ENCODE measurements around the gene MICAL2.

Gene MICAL2

DNA sequence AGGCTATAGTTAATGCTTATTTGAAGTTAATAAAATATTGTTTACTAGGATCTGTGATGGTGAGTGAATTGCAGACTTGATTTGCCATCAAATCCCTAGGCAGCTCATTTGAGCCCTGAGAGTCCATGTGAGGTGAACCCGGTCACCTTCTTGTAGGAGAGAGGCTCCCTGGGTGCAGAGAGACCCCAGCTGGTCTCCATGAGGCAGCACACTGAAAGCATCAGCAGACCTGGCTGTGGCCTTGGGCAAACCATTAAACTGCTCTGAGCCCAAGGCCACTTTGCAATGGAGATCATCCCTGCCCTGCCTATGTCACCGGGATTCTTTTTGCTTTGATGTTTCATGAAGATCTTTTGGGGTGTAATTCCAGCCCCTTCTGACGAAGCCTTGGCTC is 125.2 kb downstream of the MICAL2 start:
- no peak for DNase-seq

GRCh38 chr11:12235947-12236743 is 125.8 kb downstream of the MICAL2 start:
- DNase-seq: peak; percentile 64

DNA sequence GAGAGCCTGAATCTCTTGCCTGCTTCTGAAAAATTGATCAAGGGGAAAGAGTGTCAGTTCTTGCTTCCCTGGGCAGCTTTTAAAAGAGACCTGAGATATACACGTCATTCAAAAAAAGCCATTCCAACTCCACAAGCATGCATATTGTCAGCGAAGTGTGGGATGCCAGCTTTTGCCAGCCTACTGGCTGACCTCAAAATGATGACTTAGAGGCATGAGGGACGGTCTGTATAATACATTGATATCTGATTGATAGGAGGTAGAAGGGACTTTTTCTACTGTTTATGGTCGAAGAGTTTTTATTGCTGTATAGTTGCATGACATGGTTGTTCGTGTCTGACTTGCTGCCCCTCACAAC is 126.3 kb downstream of the MICAL2 start:
- DNase-seq: no peak

GRCh38 chr11:12237381-12237784 is 127.0 kb downstream of the MICAL2 start:
- DNase-seq: no peak

- no peak for DNase-seq
These were observed 128.0 kb downstream of the MICAL2 start for GRCh38 chr11:12238420-12238819.

GRCh38 chr11:12239396-12239795 is 129.0 kb downstream of the MICAL2 start:
- no peak for DNase-seq

DNA sequence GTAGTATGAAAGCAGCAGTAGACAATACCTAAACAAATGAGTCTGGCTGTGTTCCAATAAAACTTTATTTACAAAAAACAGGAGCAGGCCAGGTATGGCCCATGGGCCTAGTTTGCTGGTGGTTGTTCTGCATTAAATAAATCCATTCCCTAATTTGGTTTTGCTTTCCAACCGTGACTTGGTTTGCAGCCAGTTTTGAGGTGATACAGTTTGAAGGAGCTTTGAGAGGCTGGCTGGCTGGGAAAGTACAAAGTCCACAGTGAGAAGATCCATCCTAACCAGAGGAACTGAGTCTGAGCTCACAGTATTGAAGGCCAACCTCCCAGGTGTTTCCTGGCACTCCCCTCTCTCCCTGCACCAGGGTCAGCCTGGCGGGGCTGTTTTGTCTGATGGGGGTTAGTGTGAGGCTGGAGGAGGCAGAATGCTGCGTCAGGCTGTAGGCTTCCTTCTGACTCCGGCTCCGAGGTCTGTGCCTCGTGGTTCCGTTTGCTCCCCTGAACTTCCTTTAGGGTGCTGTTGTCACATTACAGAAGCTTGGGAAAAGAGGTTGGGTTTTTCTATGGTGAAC is 129.5 kb downstream of the MICAL2 start:
- DNase-seq: peak; percentile 64

- no peak for DNase-seq
These were observed 130.3 kb downstream of the MICAL2 start for GRCh38 chr11:12240677-12241076.

DNA sequence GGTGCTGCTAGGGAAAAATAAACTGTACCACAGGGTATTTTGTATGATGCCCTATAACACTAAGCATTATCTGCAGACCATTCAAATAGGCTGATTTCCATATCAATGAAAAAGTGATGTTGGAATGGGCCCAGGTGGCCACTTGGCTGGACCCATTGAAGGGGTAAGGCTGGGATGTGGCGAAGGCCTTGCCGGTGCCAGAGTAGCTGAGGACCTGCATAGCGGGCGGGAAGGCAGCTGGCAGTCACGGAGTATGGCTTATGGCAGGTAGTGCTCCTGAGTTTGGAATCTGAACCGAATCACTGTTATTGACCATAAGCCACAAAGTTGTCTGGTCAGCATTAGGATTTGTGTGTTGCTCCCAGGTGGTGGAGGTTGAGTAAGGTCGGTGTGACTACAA is 131.0 kb downstream of the MICAL2 start:
- DNase-seq: peak; percentile 53

GRCh38 chr11:12241971-12242672 is 131.7 kb downstream of the MICAL2 start:
- no peak for DNase-seq

DNA sequence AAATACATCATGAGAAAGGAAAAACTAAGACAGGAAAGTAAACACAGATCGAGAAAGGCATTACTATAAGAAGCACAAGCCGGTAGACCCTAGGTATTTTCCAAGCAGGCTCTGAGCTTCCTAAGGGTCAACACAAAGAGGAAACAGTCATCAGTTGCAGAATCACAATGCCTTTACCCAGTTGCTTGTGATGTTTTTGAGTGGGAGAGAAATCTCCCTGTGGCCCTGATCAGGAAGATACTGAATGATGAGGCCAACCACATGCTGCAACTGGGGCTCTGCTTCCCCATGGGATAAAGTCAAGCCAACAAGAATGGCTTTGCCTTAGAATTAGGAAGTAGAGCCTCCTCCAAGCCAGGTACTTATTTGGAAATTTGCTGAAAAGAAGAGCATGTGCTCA is 132.6 kb downstream of the MICAL2 start:
- no peak for DNase-seq

DNA sequence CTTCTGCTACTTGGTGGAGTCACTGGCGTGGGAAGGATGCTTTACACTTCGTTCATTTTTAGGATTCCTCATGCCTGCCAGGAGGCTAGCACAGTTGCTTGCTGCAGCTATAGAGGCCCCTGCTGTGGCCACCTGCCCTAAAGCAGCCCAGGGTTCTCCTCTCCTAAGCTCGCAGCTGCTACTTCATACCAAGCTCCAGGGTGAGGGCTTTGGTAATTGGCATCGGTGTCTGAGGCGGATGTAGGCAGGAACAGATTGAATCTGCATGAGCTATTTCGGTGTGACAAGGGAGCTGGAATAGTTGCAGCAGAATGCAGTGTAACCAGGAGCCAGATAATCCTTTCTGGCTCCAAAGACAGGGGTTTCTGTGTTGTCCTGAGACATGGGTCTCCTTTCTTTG is 133.1 kb downstream of the MICAL2 start:
- peak; percentile 57 for DNase-seq

- peak; percentile 69 for DNase-seq
These were observed 133.6 kb downstream of the MICAL2 start for GRCh38 chr11:12243911-12244550.

DNA sequence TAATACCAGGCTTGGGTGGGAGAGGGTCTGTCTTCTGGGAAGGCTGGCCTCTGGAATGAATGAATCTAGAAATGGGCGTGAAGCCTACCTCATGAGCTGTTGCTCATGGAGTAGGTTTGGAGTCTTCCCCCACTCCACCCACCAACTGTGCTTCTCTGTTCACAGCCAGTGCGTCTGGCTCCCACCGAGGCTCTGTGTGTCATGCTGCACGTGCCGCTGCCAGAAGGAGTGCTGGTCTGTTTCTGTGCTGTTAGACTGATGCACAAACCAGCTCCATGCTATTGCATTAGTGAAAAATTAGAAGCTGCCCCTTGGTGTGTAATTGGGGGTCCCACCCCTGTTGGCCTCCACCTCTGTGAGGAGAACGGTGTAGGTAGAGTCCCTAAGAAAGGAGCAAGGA is 134.7 kb downstream of the MICAL2 start:
- DNase-seq: no peak

DNA sequence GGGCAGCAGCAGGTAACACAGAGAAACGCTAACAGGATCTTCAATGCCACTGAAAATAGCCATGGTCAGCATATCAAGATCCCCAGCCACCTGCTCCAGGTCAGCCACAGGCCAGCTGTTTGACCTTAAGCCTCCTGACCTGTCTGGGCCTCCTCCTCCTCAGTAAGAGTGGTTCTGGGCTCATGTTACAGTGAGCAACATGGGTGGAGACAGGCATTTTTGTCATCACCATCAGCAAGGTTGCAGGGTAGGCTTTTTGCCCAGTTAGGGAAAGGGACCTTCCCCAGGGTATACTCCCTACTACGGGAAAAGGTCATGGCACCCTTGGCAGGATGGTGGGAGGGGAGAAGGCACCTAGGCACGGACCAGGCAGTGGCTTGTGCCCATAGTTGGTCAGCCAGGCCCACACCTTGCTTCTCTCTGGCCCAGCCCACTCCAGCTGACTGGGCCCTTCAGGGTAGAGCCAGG is 135.2 kb downstream of the MICAL2 start:
- no peak for DNase-seq

GRCh38 chr11:12246147-12246546 is 135.8 kb downstream of the MICAL2 start:
- DNase-seq: no peak

DNA sequence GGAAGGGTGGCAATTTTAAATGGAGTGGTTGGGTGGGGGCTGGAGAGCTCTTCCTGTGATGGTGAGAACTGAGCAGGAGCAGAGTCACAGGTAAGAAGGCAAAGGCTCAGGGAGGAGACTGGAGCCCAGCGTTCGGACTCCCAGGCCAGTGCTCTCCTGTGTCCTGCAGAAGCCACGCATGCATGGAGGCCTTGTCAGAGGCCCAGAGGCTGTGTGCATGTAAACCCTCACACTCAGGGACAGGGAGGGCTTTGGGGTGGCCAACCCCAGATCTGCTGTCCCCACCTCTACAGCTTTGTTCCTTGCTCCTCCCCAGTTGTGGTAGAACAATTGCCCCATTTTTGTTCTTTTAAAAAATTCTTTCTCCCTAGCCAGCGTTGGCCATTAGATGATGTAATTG is 136.6 kb downstream of the MICAL2 start:
- DNase-seq: no peak

DNA sequence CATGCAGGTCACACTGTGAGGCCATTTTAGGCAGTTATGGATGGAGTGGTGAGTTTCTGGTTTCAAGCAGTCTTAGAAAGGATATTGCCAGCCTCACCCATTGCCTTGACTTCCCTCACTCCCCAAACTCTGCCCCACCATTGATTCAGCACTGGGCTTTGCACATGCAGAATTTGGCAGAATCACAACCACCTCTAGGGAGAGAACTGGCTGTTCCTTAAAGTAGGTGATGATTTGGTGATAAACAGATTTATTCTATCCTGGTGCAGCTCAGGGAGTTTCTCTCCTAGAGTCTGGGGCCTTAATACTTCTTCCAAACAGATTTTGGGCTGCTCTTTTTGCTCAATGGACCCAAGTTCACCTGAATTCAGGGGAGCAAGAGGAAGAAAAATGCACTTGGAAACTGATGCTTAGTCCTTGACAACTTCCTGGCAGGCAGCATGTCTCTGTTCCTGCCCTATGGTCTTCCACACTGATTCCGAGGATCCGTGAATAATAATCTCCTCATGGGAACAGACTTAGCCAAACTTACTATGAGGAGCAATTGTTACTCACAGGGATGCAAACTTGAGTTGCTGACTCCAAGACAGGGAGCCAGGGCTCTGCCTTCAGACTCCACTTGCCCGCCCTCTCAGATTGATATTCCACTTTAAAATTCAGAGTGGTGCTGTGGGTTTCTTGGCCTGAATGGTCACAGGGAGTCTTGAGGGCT is 137.3 kb downstream of the MICAL2 start:
- no peak for DNase-seq

GRCh38 chr11:12248330-12248729 is 137.9 kb downstream of the MICAL2 start:
- peak; percentile 97 for DNase-seq

GRCh38 chr11:12249590-12250260 is 139.3 kb downstream of the MICAL2 start:
- DNase-seq: peak; percentile 98

- no peak for DNase-seq
These were observed 141.5 kb downstream of the MICAL2 start for GRCh38 chr11:12251666-12252560.

Measured in NCI-H2029 treated with DMSO at 0.1 percent for 48 hours (cell line).